Aorta (tissue), 5 donors: Measurements from ENCODE around the gene NFX1. TPM values are rescaled to one million over a fixed set of nuclear protein-coding genes. Genes with fewer than 3 reads are reported as not detected.
A peak's percentile ranks its signal among the peaks of the same experiment; 100 is the strongest.

Experiments
- ATAC-seq: fragments of 200-7000 bp; cut with Tn5 transposase; one replicate; pipeline ENCODE4 v1.9.1; 2022; ENCODE audit warnings: moderate library complexity; ENCODE audit not compliant: low FRiP score
- DNase-seq, 2 donors: peaks; one replicate each; pipeline ENCODE4 v3.0.0-alpha.2; 2020
- H3K27ac ChIP-seq, 2 donors: one replicate each; pipeline ENCODE4 v1.5.1; 2013; ENCODE audit warnings: low read length in 2 of 2, mild to moderate bottlenecking in 2 of 2, moderate library complexity in 2 of 2, control low read depth in 1 of 2, inconsistent platforms in 1 of 2, low read depth in 1 of 2
- H3K27me3 ChIP-seq, 2 donors: one replicate each; pipeline ENCODE4 v1.6.1; 2013; ENCODE audit warnings: control low read depth in 1 of 2, low read length in 1 of 2, mild to moderate bottlenecking in 1 of 2, moderate library complexity in 1 of 2; ENCODE audit not compliant: insufficient read depth in 2 of 2, control insufficient read depth in 1 of 2
- H3K36me3 ChIP-seq, 2 donors: one replicate each; pipeline ENCODE4 v1.6.1; 2013; ENCODE audit warnings: control low read depth in 1 of 2, low read length in 1 of 2, mild to moderate bottlenecking in 1 of 2; ENCODE audit not compliant: insufficient read depth in 2 of 2, control insufficient read depth in 1 of 2
- H3K4me1 ChIP-seq, 2 donors: one replicate each; pipeline ENCODE4 v1.6.1; 2013; ENCODE audit warnings: low read length in 2 of 2, control low read depth in 1 of 2, mild to moderate bottlenecking in 1 of 2, moderate library complexity in 1 of 2; ENCODE audit not compliant: insufficient read depth in 2 of 2, control insufficient read depth in 1 of 2
- H3K4me3 ChIP-seq, 2 donors: one replicate each; pipeline ENCODE4 v1.5.1; 2013; ENCODE audit warnings: low read length in 2 of 2, control low read depth in 1 of 2, mild to moderate bottlenecking in 1 of 2
- H3K9me3 ChIP-seq: one replicate; pipeline ENCODE4 v1.6.1; 2013; ENCODE audit warnings: mild to moderate bottlenecking, low read length; ENCODE audit not compliant: control insufficient read depth
- WGBS, 2 donors: extraction: QIAGEN DNeasy Blood & Tissue Kit; methylation state at CpG; one replicate each; pipeline ENCODE4 v1.1.7; 2013; 5-methylcytosine and 5-hydroxymethylcytosine counted together
- intact Hi-C, 2 donors: fragments of 100-400 bp; cut with DNase I; formaldehyde crosslinking; loops; one replicate each; pipeline versions ENCODE4 v1.14.2 to v1.15.0; 2022
- polyA plus RNA-seq, 2 donors: library from polyadenylated mRNA; stranded (reverse); fragments of 200-250 nt; gene quantifications; one replicate each; pipeline ENCODE4 v1.2.3, GENCODE V29; 2013
- total RNA-seq, 2 donors: library from RNA; stranded (reverse); fragmentation: NEBNext Ultra II Directional; extraction: Animal tissue kit (Norgen Biotek cat#: 25700); gene quantifications; one replicate each; pipeline ENCODE4 v1.2.1, GENCODE V29; 2021
- donor health status: healthy with polysubstance abuse.
- donor health status: Bipolar disorder and iron deficiency.
- donor health status: DM: no; HTN: no; CAD: no.
- donor health status: DM: no; HTN: no; CAD: no.
- donor health status: DM: yes; HTN: yes; CAD: no.

The NFX1 gene
- total and polyA plus RNA-seq, 4 donors, result 21.4 to 38.3 (median 29.7) TPM

GRCh38 chr9:33372900-33373299, 82.6 kb downstream of the NFX1 start:
- H3K36me3 ChIP-seq, result peaks cover 0 to 6% of the 10 kb centered on the region in 2 donors
- no peak for DNase-seq
- intact Hi-C loops, result no loop called here
- no peaks in the 10 kb centered on the region for H3K27me3 ChIP-seq
- H3K9me3 ChIP-seq, result no peaks in the 10 kb centered on the region
- H3K4me3 ChIP-seq, result no peak overlapping the region
- ATAC-seq, result no peak
- WGBS, 2 donors, result 76 to 79% methylated on average over 4 of the region's 4 CpGs
- H3K27ac ChIP-seq, result no peak overlapping the region
- no peaks in the 10 kb centered on the region for H3K4me1 ChIP-seq

- no peaks in the 10 kb centered on the region for H3K4me1 ChIP-seq
- ATAC-seq (no peak), DNase-seq (no peak)
- 82 to 86% methylated on average over 9 of the region's 9 CpGs for WGBS, 2 donors
- no peaks in the 10 kb centered on the region for H3K27me3 ChIP-seq
- H3K36me3 ChIP-seq, result peaks cover 0 to 2% of the 10 kb centered on the region in 2 donors
- H3K4me3 ChIP-seq, result no peak overlapping the region
- no peak overlapping the region for H3K27ac ChIP-seq
- intact Hi-C loops, result loop anchor here in 1 of 2 donors (2.0 kb wide), 1 partner anchor 41 kb away; no protein-coding TSS in a partner anchor
- no peaks in the 10 kb centered on the region for H3K9me3 ChIP-seq
Measured at GRCh38 chr9:33374190-33374589, 83.9 kb downstream of the NFX1 start.

- Histone ChIP-seq H3K9me3 (no peaks in the 10 kb centered on the region), H3K36me3 (peaks cover 0 to 2% of the 10 kb centered on the region in 2 donors), H3K4me1 (no peaks in the 10 kb centered on the region), H3K27ac (no peak overlapping the region), H3K27me3 (no peaks in the 10 kb centered on the region), H3K4me3 (no peak overlapping the region)
- DNase-seq (peak in 1 of 2 donors; percentile 78), ATAC-seq (peak; percentile 90)
- WGBS, 2 donors, result 60 to 63% methylated on average over 6 of the region's 6 CpGs
- intact Hi-C loops, result loop anchor here (1.0 to 5.0 kb wide), 3 partner anchors 40 to 93 kb away; no protein-coding TSS in a partner anchor
Measured at GRCh38 chr9:33374634-33375237, 84.4 kb downstream of the NFX1 start.

- DNase-seq (no peak), ATAC-seq (peak; percentile 54)
- Histone ChIP-seq H3K36me3 (peaks cover 0 to 2% of the 10 kb centered on the region in 2 donors), H3K27me3 (no peaks in the 10 kb centered on the region), H3K27ac (peak overlapping the region in 1 of 2 donors; percentile 34), H3K4me1 (no peaks in the 10 kb centered on the region), H3K4me3 (no peak overlapping the region), H3K9me3 (no peaks in the 10 kb centered on the region)
- intact Hi-C loops, result loop anchor here (1.0 to 5.0 kb wide), 3 partner anchors 39 to 92 kb away; no protein-coding TSS in a partner anchor
- 45 to 49% methylated on average over 15 of the region's 15 CpGs for WGBS, 2 donors
Measured at GRCh38 chr9:33375238-33375840, 85.0 kb downstream of the NFX1 start.

- ATAC-seq, result no peak
Measured at GRCh38 chr9:33375841-33376321, 85.6 kb downstream of the NFX1 start.

DNA sequence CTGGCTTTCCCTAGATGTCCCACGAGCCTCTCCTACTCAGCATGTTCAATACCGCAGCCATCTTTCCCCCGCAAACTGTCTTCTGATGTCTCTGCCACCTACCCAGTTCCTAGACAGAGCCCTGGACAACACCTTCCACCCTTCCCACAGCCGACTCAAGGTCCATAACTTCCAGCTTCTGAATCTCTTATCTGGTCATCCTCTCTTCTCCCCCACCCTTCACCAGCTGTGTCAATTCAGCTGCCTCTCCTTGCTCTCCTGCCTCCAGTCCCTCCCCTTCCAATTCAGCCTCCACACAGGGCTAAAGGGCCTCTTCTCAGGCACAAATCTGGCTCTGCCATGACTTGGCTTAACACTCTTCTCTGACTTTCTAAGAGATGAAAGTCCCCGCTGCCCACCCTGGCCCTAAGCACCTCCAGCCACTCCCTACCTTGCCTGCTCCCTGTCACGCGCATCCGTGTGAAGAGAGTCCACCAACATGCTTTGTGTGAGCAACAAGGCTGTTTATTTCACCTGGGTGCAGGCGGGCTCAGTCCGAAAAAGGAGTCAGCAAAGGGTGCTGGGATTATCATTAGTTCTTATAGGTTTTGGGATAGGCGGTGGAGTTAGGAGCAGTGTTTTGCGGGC, 86.9 kb downstream of the NFX1 start:
- Histone ChIP-seq H3K27ac (no peak overlapping the region), H3K4me1 (no peaks in the 10 kb centered on the region), H3K9me3 (no peaks in the 10 kb centered on the region), H3K27me3 (no peaks in the 10 kb centered on the region), H3K36me3 (no peaks in the 10 kb centered on the region), H3K4me3 (no peak overlapping the region)
- WGBS, 2 donors, result 94 to 95% methylated on average over 12 of the region's 12 CpGs
- ATAC-seq (no peak), DNase-seq (no peak)
- intact Hi-C loops, result loop anchor here in 1 of 2 donors (5.0 kb wide), 1 partner anchor 90 kb away; no protein-coding TSS in a partner anchor

More at GRCh38 chr9:33375841-33376321, 85.6 kb downstream of the NFX1 start:
- Histone ChIP-seq H3K36me3 (peaks cover 0 to 2% of the 10 kb centered on the region in 2 donors), H3K9me3 (no peaks in the 10 kb centered on the region), H3K27me3 (no peaks in the 10 kb centered on the region), H3K4me3 (no peak overlapping the region), H3K27ac (no peak overlapping the region), H3K4me1 (no peaks in the 10 kb centered on the region)
- 95 to 96% methylated on average over 7 of the region's 7 CpGs for WGBS, 2 donors
- intact Hi-C loops, result loop anchor here (1.0 to 5.0 kb wide), 3 partner anchors 39 to 91 kb away; no protein-coding TSS in a partner anchor
- DNase-seq, result no peak

- H3K27ac ChIP-seq, result no peak overlapping the region
- no peaks in the 10 kb centered on the region for H3K4me1 ChIP-seq
- no peaks in the 10 kb centered on the region for H3K9me3 ChIP-seq
- no peak overlapping the region for H3K4me3 ChIP-seq
- no peaks in the 10 kb centered on the region for H3K27me3 ChIP-seq
- 83 to 84% methylated on average over 9 of the region's 9 CpGs for WGBS, 2 donors
- H3K36me3 ChIP-seq, result no peaks in the 10 kb centered on the region
- ATAC-seq (no peak), DNase-seq (peak in 1 of 2 donors; percentile 55)
- intact Hi-C loops, result loop anchor here in 1 of 2 donors (5.0 kb wide), 1 partner anchor 89 kb away; no protein-coding TSS in a partner anchor
Measured at GRCh38 chr9:33378121-33378795, 87.9 kb downstream of the NFX1 start.

- H3K4me1 ChIP-seq, result no peaks in the 10 kb centered on the region
- H3K4me3 ChIP-seq, result no peak overlapping the region
- ATAC-seq (no peak), DNase-seq (peak in 1 of 2 donors; percentile 64)
- intact Hi-C loops, result loop anchor here in 1 of 2 donors (5.0 kb wide), 1 partner anchor 87 kb away; no protein-coding TSS in a partner anchor
- WGBS, 2 donors, result 89 to 92% methylated on average over 14 of the region's 14 CpGs
- no peak overlapping the region for H3K27ac ChIP-seq
- no peaks in the 10 kb centered on the region for H3K27me3 ChIP-seq
- no peaks in the 10 kb centered on the region for H3K9me3 ChIP-seq
- H3K36me3 ChIP-seq, result no peaks in the 10 kb centered on the region
Measured at GRCh38 chr9:33379666-33380389, 89.5 kb downstream of the NFX1 start.
